ENCODE measurements around the gene CCM2.

GRCh38 chr7:45088821-45089340 lies 88.9 kb downstream of the CCM2 start, which contains the start of gene NACAD:
- no peak for TF ChIP-seq POLR2AphosphoS5 (IDR thresholded peaks at IDR 0.05; ENCODE audit: low read depth, low read length)
- no peak for TF ChIP-seq FOXP2 (optimal IDR thresholded peaks at IDR 0.05; ENCODE audit: borderline replicate concordance, extremely low read depth, extremely low read length, insufficient read depth)
- no peak for TF ChIP-seq TAF1 (IDR thresholded peaks at IDR 0.05; ENCODE audit: borderline replicate concordance, insufficient read depth, low read length)

Measured in PFSK-1 (cell line).